Upper lobe of left lung (tissue), 4 donors: Measurements from ENCODE around the gene ATOSB.

Experiments used
- EP300 ChIP-seq, 4 donors: sonication (generic); formaldehyde crosslinking; IDR thresholded peaks; one replicate each; pipeline ENCODE4 v1.5.1; 2017; ENCODE audit warnings: antibody characterized with exemption in 4 of 4, control low read depth in 2 of 4
- POLR2A ChIP-seq, 4 donors: fragments of 450-650 bp; IDR thresholded peaks; one replicate each; pipeline ENCODE4 v1.5.1; 2016 to 2017; ENCODE audit warnings: antibody characterized with exemption in 4 of 4, mild to moderate bottlenecking in 2 of 4
- POLR2AphosphoS5 ChIP-seq, 2 donors: sonication (generic); formaldehyde crosslinking; IDR thresholded peaks; one replicate each; pipeline ENCODE4 v1.5.1; 2017; ENCODE audit warnings: antibody characterized with exemption in 2 of 2
- TF ChIP-seq, protein P1 (sequence below), 6 experiments: fragments of 450-650 bp in 4 of 6; fragments of 200-600 bp in 2 of 6; sonication (generic) in 2 of 6; IDR thresholded peaks; one replicate each; pipeline ENCODE4 v1.5.1; 2016 to 2019; ENCODE audit warnings: antibody characterized with exemption in 6 of 6

DNA sequence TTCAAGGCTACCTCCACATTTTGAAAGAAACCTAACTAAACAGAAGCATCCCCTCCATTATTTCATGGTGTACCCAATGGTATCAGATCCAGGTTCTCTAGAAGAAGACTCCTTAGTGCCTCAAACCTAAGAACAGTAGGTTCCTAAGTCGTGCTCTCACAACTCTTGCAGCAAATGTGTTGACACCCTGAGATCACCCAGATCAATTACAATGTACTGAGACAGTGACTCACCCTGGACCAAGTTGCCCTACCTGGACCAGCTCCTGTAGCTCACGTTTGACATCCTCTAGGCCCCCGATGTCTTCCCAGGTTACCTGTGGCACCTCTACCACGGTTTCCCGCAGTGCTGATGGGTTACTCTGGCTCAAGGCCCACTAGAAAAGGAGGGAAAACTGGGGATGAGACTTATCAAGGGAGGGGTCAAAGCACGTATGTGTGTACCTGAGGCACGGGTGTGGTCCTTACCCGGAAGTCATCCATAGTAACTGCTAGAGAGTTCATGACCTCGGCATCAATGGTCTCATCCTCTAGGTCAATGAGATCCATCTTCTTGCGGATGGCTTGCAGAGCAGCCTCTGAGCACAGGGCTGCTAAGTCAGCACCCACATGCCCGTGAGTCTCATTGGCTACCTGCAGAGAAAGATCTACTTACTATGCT lies 55.0 kb downstream of the ATOSB start:
- TF ChIP-seq, protein P1, sequence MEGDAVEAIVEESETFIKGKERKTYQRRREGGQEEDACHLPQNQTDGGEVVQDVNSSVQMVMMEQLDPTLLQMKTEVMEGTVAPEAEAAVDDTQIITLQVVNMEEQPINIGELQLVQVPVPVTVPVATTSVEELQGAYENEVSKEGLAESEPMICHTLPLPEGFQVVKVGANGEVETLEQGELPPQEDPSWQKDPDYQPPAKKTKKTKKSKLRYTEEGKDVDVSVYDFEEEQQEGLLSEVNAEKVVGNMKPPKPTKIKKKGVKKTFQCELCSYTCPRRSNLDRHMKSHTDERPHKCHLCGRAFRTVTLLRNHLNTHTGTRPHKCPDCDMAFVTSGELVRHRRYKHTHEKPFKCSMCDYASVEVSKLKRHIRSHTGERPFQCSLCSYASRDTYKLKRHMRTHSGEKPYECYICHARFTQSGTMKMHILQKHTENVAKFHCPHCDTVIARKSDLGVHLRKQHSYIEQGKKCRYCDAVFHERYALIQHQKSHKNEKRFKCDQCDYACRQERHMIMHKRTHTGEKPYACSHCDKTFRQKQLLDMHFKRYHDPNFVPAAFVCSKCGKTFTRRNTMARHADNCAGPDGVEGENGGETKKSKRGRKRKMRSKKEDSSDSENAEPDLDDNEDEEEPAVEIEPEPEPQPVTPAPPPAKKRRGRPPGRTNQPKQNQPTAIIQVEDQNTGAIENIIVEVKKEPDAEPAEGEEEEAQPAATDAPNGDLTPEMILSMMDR (IDR thresholded peaks at IDR 0.05) = no peak
- TF ChIP-seq EP300 (IDR thresholded peaks at IDR 0.05) = no peak
- no peak for TF ChIP-seq POLR2A (IDR thresholded peaks at IDR 0.05)
- no peak for TF ChIP-seq POLR2AphosphoS5 (IDR thresholded peaks at IDR 0.05)
